Left lung (tissue), 10 donors: ENCODE measurements around the gene PUM1. TPM values are rescaled to one million over a fixed set of nuclear protein-coding genes. Genes with fewer than 3 reads are reported as not detected.

ENCODE experiments used
- ATAC-seq: fragments of 200-7000 bp; cut with Tn5 transposase; one replicate; pipeline ENCODE4 v1.9.1; 2020; ENCODE audit warnings: moderate library complexity
- DNase-seq, 4 donors: peaks; one replicate each; pipeline ENCODE4 v3.0.0-alpha.2; 2013 to 2020
- H3K27ac ChIP-seq, 2 donors: fragments of 200-600 bp; sonication (generic) in 1 of 2; one replicate each; pipeline versions ENCODE4 v1.5.0 to v1.8.0; 2020 to 2021
- H3K27me3 ChIP-seq, 2 donors: fragments of 200-600 bp; sonication (generic) in 1 of 2; one replicate each; pipeline versions ENCODE4 v1.5.0 to v1.8.0; 2020 to 2021
- H3K36me3 ChIP-seq, 2 donors: fragments of 200-600 bp; sonication (generic) in 1 of 2; one replicate each; pipeline versions ENCODE4 v1.5.0 to v1.8.0; 2020 to 2021
- H3K4me1 ChIP-seq, 2 donors: fragments of 200-600 bp; one replicate each; pipeline ENCODE4 v1.8.0; 2021
- H3K4me3 ChIP-seq, 2 donors: fragments of 200-600 bp; sonication (generic) in 1 of 2; one replicate each; pipeline versions ENCODE4 v1.5.0 to v1.8.0; 2020 to 2021; ENCODE audit warnings: mild to moderate bottlenecking in 1 of 2
- H3K9me3 ChIP-seq, 2 donors: fragments of 200-600 bp; sonication (generic) in 1 of 2; one replicate each; pipeline versions ENCODE4 v1.5.0 to v1.8.0; 2020 to 2021
- intact Hi-C, 2 donors: fragments of 100-400 bp; cut with DNase I; formaldehyde crosslinking; loops; one replicate each; pipeline versions ENCODE4 v1.11.2 to v1.14.2; 2022
- polyA plus RNA-seq, 6 donors: library from polyadenylated mRNA; unstranded; fragments of 120-200 nt; gene quantifications; one replicate each; pipeline ENCODE4 v1.2.1, GENCODE V29; 2013; ENCODE audit not compliant: insufficient read length in 6 of 6
- total RNA-seq, 2 donors: library from RNA; stranded (reverse); fragmentation: NEBNext Ultra II Directional; extraction: Animal tissue kit (Norgen Biotek cat#: 25700); gene quantifications; one replicate each; pipeline ENCODE4 v1.2.1, GENCODE V29; 2021
- TF ChIP-seq, protein P1 (sequence below), 2 donors: fragments of 200-600 bp; sonication (generic) in 1 of 2; IDR thresholded peaks; one replicate each; pipeline versions ENCODE4 v1.5.0 to v1.8.0; 2021; ENCODE audit warnings: antibody characterized with exemption in 2 of 2
- donor health status: DM: no; HTN: yes; CAD: no.
- donor health status: DM: no; HTN: no; CAD: no.

The PUM1 gene
- total and polyA plus RNA-seq, 8 donors, result 96.7 to 125 (median 108) TPM

DNA sequence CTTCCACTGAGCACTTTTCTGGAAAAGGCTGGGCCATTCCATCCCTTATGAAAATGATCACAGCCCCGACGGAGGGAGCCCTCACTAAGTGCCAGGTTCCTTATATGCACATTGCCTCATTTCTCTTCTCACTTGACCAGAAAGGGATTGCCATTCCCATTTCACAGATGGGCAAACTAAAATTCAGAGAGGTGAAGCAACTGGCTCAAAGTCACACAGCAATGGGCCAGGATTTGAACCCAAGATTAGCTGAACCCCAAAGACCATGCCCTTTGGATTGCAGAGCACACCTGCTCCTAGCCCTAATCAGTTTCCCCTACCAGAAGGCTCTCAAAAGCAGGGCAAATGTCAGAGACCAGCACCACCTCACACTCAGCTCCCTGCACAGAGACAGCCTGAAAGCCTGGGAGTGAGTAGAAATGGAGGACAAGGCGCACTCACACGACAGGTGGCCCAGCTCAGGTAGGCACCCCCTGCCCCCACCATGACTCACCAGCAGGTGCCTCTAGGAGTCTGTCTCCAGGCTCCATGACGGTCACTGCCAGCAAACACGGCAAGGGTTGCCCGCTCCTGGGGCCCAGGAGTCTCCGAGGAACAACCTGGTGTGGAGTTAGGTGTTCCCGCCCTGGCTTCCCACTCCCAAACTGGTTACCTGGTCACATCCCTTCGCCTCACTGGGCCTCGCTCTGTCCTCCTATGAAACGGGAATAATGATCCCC is 178.6 kb downstream of the PUM1 start:
- Histone ChIP-seq H3K4me1 (peaks cover 4 to 19% of the 10 kb centered on the region in 2 donors), H3K27ac (no peak overlapping the region)

DNA sequence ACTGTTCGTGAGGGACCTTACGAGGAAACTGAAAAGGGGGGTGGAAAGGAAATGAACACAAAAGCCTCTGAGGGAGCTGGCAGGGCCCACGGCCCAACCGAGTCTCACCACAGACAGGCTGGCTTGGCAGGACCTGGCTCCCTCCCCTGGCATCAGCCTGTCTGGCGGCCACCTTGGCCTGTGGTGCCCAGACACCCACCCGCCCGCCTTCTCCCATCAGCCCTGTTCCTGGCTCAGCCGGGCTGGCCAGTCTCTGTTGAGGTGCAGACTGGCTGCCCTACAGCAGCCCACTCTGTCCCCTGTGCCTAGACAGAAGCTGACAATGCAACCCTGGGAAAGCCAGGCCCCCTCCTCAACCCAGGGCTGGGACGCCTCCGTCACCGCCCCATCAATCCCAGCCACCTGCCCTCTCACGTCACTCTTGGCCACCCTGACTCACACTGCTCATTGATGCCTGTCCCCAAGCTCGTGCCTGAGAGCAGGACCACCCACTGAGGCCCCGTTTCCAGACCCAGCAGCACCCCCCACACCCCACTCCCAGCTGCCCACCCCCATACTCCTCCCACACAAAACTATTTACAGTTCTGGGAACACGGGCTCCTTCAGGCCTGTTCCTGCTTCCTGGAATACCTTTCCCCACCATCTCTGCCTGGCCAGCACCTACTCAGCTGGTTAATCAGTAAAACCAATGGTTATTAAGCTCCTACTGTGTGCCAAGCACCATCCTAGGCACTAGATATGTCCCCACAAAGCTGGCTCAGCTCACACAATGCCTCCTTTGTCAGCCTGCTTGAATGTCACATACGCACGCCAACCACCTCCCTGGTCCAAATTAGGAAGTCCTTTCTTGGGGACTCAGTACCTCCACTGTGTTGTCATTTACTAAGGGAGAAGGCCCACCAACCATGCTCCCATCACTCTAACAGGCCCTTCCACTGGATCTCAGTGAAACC is 179.7 kb downstream of the PUM1 start:
- TF ChIP-seq, protein P1, sequence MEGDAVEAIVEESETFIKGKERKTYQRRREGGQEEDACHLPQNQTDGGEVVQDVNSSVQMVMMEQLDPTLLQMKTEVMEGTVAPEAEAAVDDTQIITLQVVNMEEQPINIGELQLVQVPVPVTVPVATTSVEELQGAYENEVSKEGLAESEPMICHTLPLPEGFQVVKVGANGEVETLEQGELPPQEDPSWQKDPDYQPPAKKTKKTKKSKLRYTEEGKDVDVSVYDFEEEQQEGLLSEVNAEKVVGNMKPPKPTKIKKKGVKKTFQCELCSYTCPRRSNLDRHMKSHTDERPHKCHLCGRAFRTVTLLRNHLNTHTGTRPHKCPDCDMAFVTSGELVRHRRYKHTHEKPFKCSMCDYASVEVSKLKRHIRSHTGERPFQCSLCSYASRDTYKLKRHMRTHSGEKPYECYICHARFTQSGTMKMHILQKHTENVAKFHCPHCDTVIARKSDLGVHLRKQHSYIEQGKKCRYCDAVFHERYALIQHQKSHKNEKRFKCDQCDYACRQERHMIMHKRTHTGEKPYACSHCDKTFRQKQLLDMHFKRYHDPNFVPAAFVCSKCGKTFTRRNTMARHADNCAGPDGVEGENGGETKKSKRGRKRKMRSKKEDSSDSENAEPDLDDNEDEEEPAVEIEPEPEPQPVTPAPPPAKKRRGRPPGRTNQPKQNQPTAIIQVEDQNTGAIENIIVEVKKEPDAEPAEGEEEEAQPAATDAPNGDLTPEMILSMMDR (IDR thresholded peaks at IDR 0.05), result no peak
- no peaks in the 10 kb centered on the region for H3K9me3 ChIP-seq
- peaks cover 4 to 8% of the 10 kb centered on the region in 2 donors for H3K4me1 ChIP-seq
- H3K27ac ChIP-seq, result no peak overlapping the region
- ATAC-seq (no peak), DNase-seq (peak in 1 of 4 donors; percentile 64)
- H3K27me3 ChIP-seq, result no peaks in the 10 kb centered on the region
- intact Hi-C loops, result no loop called here
- no peak overlapping the region for H3K4me3 ChIP-seq
- H3K36me3 ChIP-seq, result no peaks in the 10 kb centered on the region

More for the DNA sequence above, 178.6 kb downstream of the PUM1 start:
- no peaks in the 10 kb centered on the region for H3K27me3 ChIP-seq
- ATAC-seq (no peak), DNase-seq (peak in 1 of 4 donors; percentile 0)
- intact Hi-C loops, result no loop called here
- TF ChIP-seq, protein P1 (IDR thresholded peaks at IDR 0.05), result no peak
- no peaks in the 10 kb centered on the region for H3K9me3 ChIP-seq
- no peaks in the 10 kb centered on the region for H3K36me3 ChIP-seq
- no peak overlapping the region for H3K4me3 ChIP-seq

DNA sequence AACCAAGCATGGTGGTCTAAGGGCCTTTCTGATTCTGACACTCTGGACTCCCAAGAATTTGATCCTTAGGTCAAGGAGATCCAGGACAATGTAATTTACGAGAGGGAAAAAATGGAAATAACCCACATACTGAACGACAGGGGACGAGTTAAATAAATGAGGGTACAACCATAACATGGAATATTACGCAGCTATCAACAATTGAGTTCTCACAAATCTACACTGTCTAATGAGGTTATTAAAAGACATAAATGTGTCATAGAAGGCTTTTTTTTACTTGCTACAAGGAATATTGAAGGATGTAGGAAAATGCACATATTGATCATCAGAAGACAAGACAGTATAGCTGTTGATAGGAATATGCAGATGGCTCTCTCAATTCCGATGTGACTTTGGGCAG is 180.8 kb downstream of the PUM1 start:
- H3K27me3 ChIP-seq, result no peaks in the 10 kb centered on the region
- H3K27ac ChIP-seq, result no peak overlapping the region
- H3K4me3 ChIP-seq, result no peak overlapping the region
- DNase-seq (no peak), ATAC-seq (no peak)
- intact Hi-C loops, result no loop called here
- H3K36me3 ChIP-seq, result no peaks in the 10 kb centered on the region
- H3K9me3 ChIP-seq, result no peaks in the 10 kb centered on the region
- peaks cover 4 to 8% of the 10 kb centered on the region in 2 donors for H3K4me1 ChIP-seq
- TF ChIP-seq, protein P1 (IDR thresholded peaks at IDR 0.05), result no peak

DNA sequence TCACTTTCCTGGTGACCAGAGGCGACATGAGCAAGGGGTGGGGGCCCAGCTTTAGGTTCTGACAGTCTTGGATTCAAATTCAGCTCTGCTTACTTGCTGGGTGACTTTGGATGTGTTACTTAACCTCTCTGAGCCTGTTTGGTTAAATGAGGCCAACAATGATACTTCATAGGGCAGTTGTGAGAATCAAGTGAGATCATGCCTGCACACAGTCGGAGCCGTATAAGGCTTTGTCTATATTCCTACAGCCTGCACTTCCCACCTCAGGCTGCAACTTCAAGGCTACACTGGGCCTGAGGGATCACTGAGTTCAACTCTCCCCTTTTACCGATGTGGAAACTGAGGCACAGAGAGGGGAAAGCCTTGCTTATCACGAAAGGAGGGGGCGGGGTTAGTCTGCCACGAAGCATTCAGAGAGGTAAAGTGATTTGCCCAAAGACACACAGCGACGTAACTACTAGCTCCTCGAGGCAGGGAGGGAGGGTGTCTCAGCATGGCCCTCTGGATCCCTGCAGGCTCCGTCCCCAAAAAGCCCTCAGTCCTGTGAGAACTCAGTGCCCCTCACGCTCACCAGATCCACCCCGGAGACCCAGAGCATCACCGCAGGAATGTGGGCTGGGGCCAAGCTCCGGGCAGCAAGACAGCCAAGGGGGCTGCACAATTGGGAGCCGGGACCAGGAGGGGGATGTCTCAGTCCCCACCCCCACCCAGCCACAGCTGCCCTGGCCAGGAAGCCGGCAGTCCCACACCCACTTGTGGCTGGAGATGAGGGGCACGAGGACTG is 181.9 kb downstream of the PUM1 start:
- DNase-seq, result peak in 1 of 4 donors; percentile 53
- Histone ChIP-seq H3K9me3 (no peaks in the 10 kb centered on the region), H3K36me3 (no peaks in the 10 kb centered on the region), H3K27me3 (no peaks in the 10 kb centered on the region), H3K4me3 (no peak overlapping the region), H3K27ac (no peak overlapping the region), H3K4me1 (peaks cover 6 to 12% of the 10 kb centered on the region in 2 donors)
- intact Hi-C loops, result no loop called here
- TF ChIP-seq, protein P1 (IDR thresholded peaks at IDR 0.05), result no peak
- ATAC-seq, result no peak
